H9 (cell line): Measurements from ENCODE around the gene DHRS7C. TPM values are rescaled to one million over a fixed set of nuclear protein-coding genes. Genes with fewer than 3 reads are reported as not detected.

Source experiments
- DNase-seq: peaks from one replicate; pipeline ENCODE4 v3.0.0-alpha.2; 2017
- H2AFZ ChIP-seq: one replicate; pipeline ENCODE4 v1.6.1; 2013; ENCODE audit warnings: mild to moderate bottlenecking, low read length, control low read depth, moderate library complexity
- H2AK5ac ChIP-seq: 2 replicates; pipeline ENCODE4 v1.6.1; 2013; ENCODE audit warnings: low read length, control low read depth, mixed read lengths; ENCODE audit not compliant: insufficient read length
- H2BK120ac ChIP-seq: one replicate; pipeline ENCODE4 v1.6.1; 2013; ENCODE audit warnings: low read depth, mild to moderate bottlenecking, low read length, control low read depth, inconsistent platforms; ENCODE audit not compliant: poor library complexity, severe bottlenecking
- H2BK12ac ChIP-seq: 2 replicates; pipeline ENCODE4 v1.6.1; 2013; ENCODE audit warnings: low read length, control low read depth, mixed read lengths, low read depth; ENCODE audit not compliant: insufficient read length
- H2BK15ac ChIP-seq: 2 replicates; pipeline ENCODE4 v1.6.1; 2013; ENCODE audit warnings: low read depth, low read length, control low read depth
- H2BK20ac ChIP-seq: one replicate; pipeline ENCODE4 v1.6.1; 2013; ENCODE audit warnings: low read depth, mild to moderate bottlenecking, low read length, control low read depth, inconsistent platforms; ENCODE audit not compliant: poor library complexity, severe bottlenecking
- H2BK5ac ChIP-seq: 2 replicates; pipeline ENCODE4 v1.6.1; 2013; ENCODE audit warnings: low read length, control low read depth, mixed read lengths; ENCODE audit not compliant: insufficient read length
- H3K14ac ChIP-seq: 2 replicates; pipeline ENCODE4 v1.6.1; 2013; ENCODE audit warnings: low read length, control low read depth; ENCODE audit not compliant: insufficient read depth
- H3K18ac ChIP-seq: 2 replicates; pipeline ENCODE4 v1.6.1; 2013; ENCODE audit warnings: low read depth, mild to moderate bottlenecking, mixed read lengths, low read length, control low read depth; ENCODE audit not compliant: insufficient read length
- H3K23ac ChIP-seq: 2 replicates; pipeline ENCODE4 v1.6.1; 2013; ENCODE audit warnings: low read length, control low read depth, mixed read lengths, low read depth; ENCODE audit not compliant: insufficient read length
- H3K23me2 ChIP-seq: 2 replicates; pipeline ENCODE4 v1.6.1; 2013; ENCODE audit warnings: low read depth, mild to moderate bottlenecking, mixed read lengths, low read length, control low read depth; ENCODE audit not compliant: insufficient read length, poor library complexity, severe bottlenecking
- H3K27ac ChIP-seq: 2 replicates; pipeline ENCODE4 v1.5.1; 2013; ENCODE audit warnings: low read length, control low read depth, mixed read lengths, low read depth; ENCODE audit not compliant: insufficient read length
- H3K27me3 ChIP-seq: 2 replicates; pipeline ENCODE4 v1.6.1; 2013; ENCODE audit warnings: low read length, control low read depth, inconsistent platforms; ENCODE audit not compliant: insufficient read depth
- H3K4ac ChIP-seq: 2 replicates; pipeline ENCODE4 v1.6.1; 2013; ENCODE audit warnings: low read depth, mild to moderate bottlenecking, control low read depth, inconsistent platforms, low read length, moderate library complexity
- H3K4me1 ChIP-seq: 2 replicates; pipeline ENCODE4 v1.6.1; 2013; ENCODE audit warnings: low read length, control low read depth, inconsistent platforms; ENCODE audit not compliant: insufficient read depth
- H3K4me2 ChIP-seq: 2 replicates; pipeline ENCODE4 v1.6.1; 2013; ENCODE audit warnings: low read length, control low read depth, mixed read lengths; ENCODE audit not compliant: insufficient read length, insufficient read depth
- H3K56ac ChIP-seq: 2 replicates; pipeline ENCODE4 v1.6.1; 2013; ENCODE audit warnings: low read depth, mild to moderate bottlenecking, mixed read lengths, low read length, control low read depth; ENCODE audit not compliant: insufficient read length
- H3K79me1 ChIP-seq: 2 replicates; pipeline ENCODE4 v1.6.1; 2013; ENCODE audit warnings: low read depth, mild to moderate bottlenecking, moderate library complexity, low read length, control low read depth, inconsistent platforms; ENCODE audit not compliant: insufficient read depth, poor library complexity, severe bottlenecking
- H3K79me2 ChIP-seq: 2 replicates; pipeline ENCODE4 v1.6.1; 2013; ENCODE audit warnings: low read length, control low read depth, inconsistent platforms; ENCODE audit not compliant: insufficient read depth
- H3K9ac ChIP-seq: 2 replicates; pipeline ENCODE4 v1.6.1; 2013; ENCODE audit warnings: low read length, control low read depth, mixed read lengths; ENCODE audit not compliant: insufficient read length; ENCODE audit errors: extremely low read depth
- H3K9me3 ChIP-seq: one replicate; pipeline ENCODE4 v1.6.1; 2013; ENCODE audit warnings: low read depth, low read length, inconsistent platforms; ENCODE audit not compliant: control insufficient read depth
- H3T11ph ChIP-seq: one replicate; pipeline ENCODE4 v1.6.1; 2013; ENCODE audit warnings: mild to moderate bottlenecking, low read length, control low read depth, inconsistent platforms
- H4K20me1 ChIP-seq: one replicate; pipeline ENCODE4 v1.6.1; 2013; ENCODE audit not compliant: control insufficient read depth, insufficient read length, insufficient read depth
- H4K5ac ChIP-seq: 2 replicates; pipeline ENCODE4 v1.6.1; 2013; ENCODE audit warnings: low read depth, mild to moderate bottlenecking, mixed read lengths, low read length, control low read depth; ENCODE audit not compliant: insufficient read length
- H4K8ac ChIP-seq: replicated peaks from 2 replicates; pipeline ENCODE4 v1.6.1; 2013; ENCODE audit warnings: low read length, control low read depth, mixed read lengths, low read depth; ENCODE audit not compliant: insufficient read length
- H4K91ac ChIP-seq: 2 replicates; pipeline ENCODE4 v1.6.1; 2013; ENCODE audit warnings: low read depth, mild to moderate bottlenecking, moderate library complexity, mixed read lengths, low read length, control low read depth; ENCODE audit not compliant: insufficient read length
- H3K27ac Mint-ChIP-seq, 3 experiments: 2 replicates in 2 of 3; 3 replicates in 1 of 3; pipeline ENCODE4 v1.8.0; 2020 to 2021; ENCODE audit warnings: mixed read lengths in 3 of 3, mild to moderate bottlenecking in 1 of 3, moderate library complexity in 1 of 3
- H3K27me3 Mint-ChIP-seq: 2 replicates; pipeline ENCODE4 v1.8.0; 2021; ENCODE audit warnings: low read depth, mild to moderate bottlenecking, moderate library complexity, mixed read lengths
- H3K36me3 Mint-ChIP-seq, 3 experiments: 2 replicates in 2 of 3; 3 replicates in 1 of 3; pipeline ENCODE4 v1.8.0; 2020 to 2021; ENCODE audit warnings: low read depth in 3 of 3, mixed read lengths in 3 of 3; ENCODE audit not compliant: insufficient read depth in 1 of 3
- H3K4me1 Mint-ChIP-seq, 2 experiments: 2 replicates each; pipeline ENCODE4 v1.8.0; 2020; ENCODE audit warnings: mixed read lengths in 2 of 2
- H3K4me3 Mint-ChIP-seq, 2 experiments: 2 replicates in 1 of 2; 3 replicates in 1 of 2; pipeline ENCODE4 v1.8.0; 2020 to 2021; ENCODE audit warnings: mild to moderate bottlenecking in 2 of 2, mixed read lengths in 2 of 2, moderate library complexity in 1 of 2
- H3K9me3 Mint-ChIP-seq, 2 experiments: 2 replicates in 1 of 2; 3 replicates in 1 of 2; pipeline ENCODE4 v1.8.0; 2020; ENCODE audit warnings: mild to moderate bottlenecking in 2 of 2, mixed read lengths in 2 of 2, moderate library complexity in 1 of 2
- CTCF ChIP-seq: fragments of 200-600 bp; sonication (generic); conservative IDR thresholded peaks from 3 replicates; pipeline ENCODE4 v1.8.0; 2021; ENCODE audit warnings: antibody characterized with exemption, mild to moderate bottlenecking
- WGBS: extraction: QIAGEN DNeasy Blood & Tissue Kit; methylation state at CpG from one replicate; pipeline ENCODE4 v1.1.7; 2013; ENCODE audit warnings: missing lambda C conversion rate, low lambda C conversion rate, mixed read lengths; ENCODE audit not compliant: insufficient read length; ENCODE audit errors: extremely low coverage; 5-methylcytosine and 5-hydroxymethylcytosine counted together
- total RNA-seq: library from RNA; stranded (reverse); gene quantifications from 2 replicates; pipeline ENCODE4 v1.2.1, GENCODE V29; 2021

DHRS7C gene
- total RNA-seq, 1 experiment from 2014 or later: not detected

- Mint-ChIP-seq H3K27me3 (peaks cover 7% of the 10 kb centered on the region), H3K9me3 (no peaks in the 10 kb centered on the region), H3K36me3 (no peaks in the 10 kb centered on the region), H3K4me3 (no peak overlapping the region), H3K4me1 (peaks cover 0 to 4% of the 10 kb centered on the region in 2 experiments; a peak in 1 of 4 replicates), H3K27ac (no peak overlapping the region)
- H3K56ac ChIP-seq: no peak overlapping the region
- H4K5ac ChIP-seq: no peak overlapping the region
- H3K9ac ChIP-seq: no peak overlapping the region
- DNase-seq: no peak
- no CpG with 5 or more reads among the region's 15 CpGs for WGBS
- no peak overlapping the region for H2BK5ac ChIP-seq
- no peaks in the 10 kb centered on the region for H3K27me3 ChIP-seq
- no peaks in the 10 kb centered on the region for H3K9me3 ChIP-seq
- no peak overlapping the region for H3K23ac ChIP-seq
- no peak overlapping the region for H4K8ac ChIP-seq
- no peak overlapping the region for H2BK12ac ChIP-seq
- H3K79me2 ChIP-seq: no peaks in the 10 kb centered on the region
- no peak overlapping the region for H2BK20ac ChIP-seq
- TF ChIP-seq CTCF: no peak
- H3K27ac ChIP-seq: no peak overlapping the region
- H3K4me1 ChIP-seq: no peaks in the 10 kb centered on the region
- no peak overlapping the region for H2AFZ ChIP-seq
- H2BK120ac ChIP-seq: no peak overlapping the region
- no peak overlapping the region for H3K4ac ChIP-seq
- H3K79me1 ChIP-seq: no peaks in the 10 kb centered on the region
- H3K23me2 ChIP-seq: no peaks in the 10 kb centered on the region
- no peak overlapping the region for H3K4me2 ChIP-seq
- no peak overlapping the region for H3K18ac ChIP-seq
- no peak overlapping the region for H4K91ac ChIP-seq
- no peak overlapping the region for H2AK5ac ChIP-seq
- H3K14ac ChIP-seq: no peak overlapping the region
- no peak overlapping the region for H3T11ph ChIP-seq
- no peaks in the 10 kb centered on the region for H4K20me1 ChIP-seq
- H2BK15ac ChIP-seq: no peak overlapping the region
These were observed 22.2 kb downstream of the DHRS7C start for GRCh38 chr17:9769036-9769695.
